K562 (cell line): ENCODE data around the gene DNM1. TPM values are rescaled to one million over a fixed set of nuclear protein-coding genes. Genes with fewer than 3 reads are reported as not detected.

Experiments
- ATAC-seq: fragments of 200-7000 bp; cut with Tn5 transposase; 3 replicates; pipeline ENCODE4 v1.9.1; 2020; ENCODE audit warnings: moderate library complexity
- BruUV-seq: library from RNA; stranded (reverse); fragments of 400-500 nt; replicated peaks from 2 replicates; lab custom pipeline; 2021; lab: Mats Ljungman, UMichigan
- CTCF ChIA-PET: fragments of 300-600 bp; formaldehyde crosslinking; extraction: SDS; loops from one replicate; lab custom pipeline; 2021; ENCODE audit warnings: low intra/inter-chr PET ratio; lab: Yijun Ruan, JAX
- POLR2A ChIA-PET: fragments of 300-600, 350-650 bp; sonication (Branson Sonifier 250); formaldehyde crosslinking; extraction: SDS; loops from one replicate; lab custom pipeline; 2021; ENCODE audit warnings: antibody characterized with exemption, inconsistent platforms; lab: Yijun Ruan, JAX
- DNase-seq, 4 experiments: peaks; one replicate each; pipeline versions ENCODE4 v3.0.0 to v3.0.0-alpha.2; 2011 to 2018; ENCODE audit warnings: low spot score in 3 of 4, mixed read lengths in 3 of 4; ENCODE audit errors: extremely low read depth in 1 of 4
- FAIRE-seq: peaks from 2 replicates; lab custom pipeline; 2011; peaks lifted over from hg19 to GRCh38; lab: Jason Lieb, UNC
- H2AFZ ChIP-seq: 2 replicates; pipeline ENCODE4 v1.6.0; 2011; ENCODE audit warnings: low read depth, low read length, control low read depth, inconsistent platforms
- H3K27ac ChIP-seq: fragments of 200-600 bp; 3 replicates; pipeline ENCODE4 v1.8.0; 2011; ENCODE audit warnings: low read depth, mild to moderate bottlenecking, control low read depth, inconsistent platforms, low read length, moderate library complexity, mixed read lengths; ENCODE audit errors: extremely low read depth
- H3K27me3 ChIP-seq, 2 experiments: fragments of 300-600 bp in 1 of 2; 2 replicates in 1 of 2; 3 replicates in 1 of 2; pipeline versions ENCODE4 v1.6.0 to v1.8.0; 2011; ENCODE audit warnings: inconsistent platforms in 2 of 2, low read length in 2 of 2, mild to moderate bottlenecking in 1 of 2, mixed read lengths in 1 of 2, moderate library complexity in 1 of 2; ENCODE audit not compliant: control insufficient read depth in 2 of 2, insufficient read depth in 2 of 2
- H3K36me3 ChIP-seq: fragments of 300-600 bp; 3 replicates; pipeline ENCODE4 v1.8.0; 2011; ENCODE audit warnings: mild to moderate bottlenecking, low read length, inconsistent platforms; ENCODE audit not compliant: control insufficient read depth, insufficient read depth
- H3K4me1 ChIP-seq, 2 experiments: fragments of 200-600 bp in 1 of 2; replicated peaks in 1 of 2; 2 replicates in 1 of 2; 3 replicates in 1 of 2; pipeline versions ENCODE4 v1.5.1 to v1.8.0; 2011; ENCODE audit warnings: inconsistent platforms in 2 of 2, low read length in 2 of 2, mild to moderate bottlenecking in 1 of 2, mixed read lengths in 1 of 2, moderate library complexity in 1 of 2; ENCODE audit not compliant: control insufficient read depth in 2 of 2, insufficient read depth in 2 of 2
- H3K4me2 ChIP-seq: 2 replicates; pipeline ENCODE4 v1.6.1; 2011; ENCODE audit warnings: low read length, control low read depth, inconsistent platforms, mixed read lengths; ENCODE audit not compliant: insufficient read depth
- H3K4me3 ChIP-seq: fragments of 200-600 bp; sonication (generic), shearing (Covaris generic); 2 replicates; pipeline ENCODE4 v1.5.1; 2016; ENCODE audit warnings: control low read depth, inconsistent platforms
- H3K79me2 ChIP-seq: fragments of 200-600 bp; 3 replicates; pipeline ENCODE4 v1.8.0; 2011; ENCODE audit warnings: low read length, inconsistent platforms; ENCODE audit not compliant: control insufficient read depth, insufficient read depth
- H3K9ac ChIP-seq, 2 experiments: 2 replicates each; pipeline versions ENCODE4 v1.6.0 to v1.6.1; 2011; ENCODE audit warnings: low read depth in 2 of 2, low read length in 2 of 2, control low read depth in 1 of 2, inconsistent platforms in 1 of 2, mild to moderate bottlenecking in 1 of 2, mixed read lengths in 1 of 2; ENCODE audit not compliant: insufficient read depth in 1 of 2
- H3K9me1 ChIP-seq: one replicate; pipeline ENCODE4 v1.6.0; 2011; ENCODE audit warnings: inconsistent platforms, mild to moderate bottlenecking, low read length, moderate library complexity; ENCODE audit not compliant: control insufficient read depth, insufficient read depth
- H3K9me3 ChIP-seq: replicated peaks from 2 replicates; pipeline ENCODE4 v1.5.1; 2011; ENCODE audit warnings: low read depth, low read length, inconsistent platforms; ENCODE audit not compliant: control insufficient read depth, insufficient read depth
- H4K20me1 ChIP-seq: replicated peaks from 2 replicates; pipeline ENCODE4 v1.6.1; 2011; ENCODE audit warnings: low read length, inconsistent platforms, mixed read lengths; ENCODE audit not compliant: control insufficient read depth, insufficient read depth
- CHD2 ChIP-seq: IDR thresholded peaks from 2 replicates; pipeline ENCODE4 v1.6.1; 2011; ENCODE audit warnings: low read depth, low read length
- CREB1 ChIP-seq, 2 experiments: sonication (generic) in 1 of 2; formaldehyde crosslinking in 1 of 2; IDR thresholded peaks; 2 replicates each; pipeline versions ENCODE4 v1.6.1 to v1.8.0; 2012 to 2022; ENCODE audit warnings: inconsistent platforms in 1 of 2, mild to moderate bottlenecking in 1 of 2, missing genetic modification reagents in 1 of 2, moderate library complexity in 1 of 2
- FOXK2 ChIP-seq, 2 experiments: fragments of 450-650 bp; IDR thresholded peaks in 1 of 2; conservative IDR thresholded peaks in 1 of 2; 2 replicates each; pipeline ENCODE4 v1.6.1; 2016; ENCODE audit warnings: low read depth in 2 of 2, mild to moderate bottlenecking in 1 of 2
- HNRNPLL ChIP-seq: fragments of 200-400 bp; formaldehyde crosslinking; IDR thresholded peaks from 2 replicates; pipeline ENCODE4 v1.6.1; 2017; ENCODE audit warnings: low read length, low read depth, mild to moderate bottlenecking; ENCODE audit not compliant: poor library complexity, severe bottlenecking
- PRPF4 ChIP-seq: fragments of 200-400 bp; formaldehyde crosslinking; IDR thresholded peaks from one replicate; pipeline ENCODE4 v1.6.1; 2017; ENCODE audit warnings: low read length, low read depth, mild to moderate bottlenecking; ENCODE audit not compliant: insufficient read depth, poor library complexity, severe bottlenecking
- RBFOX2 ChIP-seq: fragments of 200-400 bp; formaldehyde crosslinking; IDR thresholded peaks from 2 replicates; pipeline ENCODE4 v1.6.1; 2017; ENCODE audit warnings: low read depth, mild to moderate bottlenecking, low read length, moderate library complexity
- RBM22 ChIP-seq: fragments of 200-400 bp; formaldehyde crosslinking; IDR thresholded peaks from 2 replicates; pipeline ENCODE4 v1.6.1; 2018; ENCODE audit warnings: low read length, low read depth; ENCODE audit not compliant: poor library complexity, severe bottlenecking
- SIN3B ChIP-seq: fragments of 450-650 bp; IDR thresholded peaks from 2 replicates; pipeline ENCODE4 v1.6.1; 2017; ENCODE audit warnings: low read depth, mild to moderate bottlenecking, moderate library complexity
- SMARCA5 ChIP-seq: fragments of 450-650 bp; IDR thresholded peaks from 2 replicates; pipeline ENCODE4 v1.6.1; 2016
- TRIM24 ChIP-seq, 2 experiments: fragments of 450-650 bp; IDR thresholded peaks; 2 replicates each; pipeline ENCODE4 v1.6.1; 2016
- WGBS: fragments of 100-300 bp; shearing (Covaris generic); methylation state at CpG from one replicate; pipeline ENCODE4 v1.1.6; 2016; ENCODE audit warnings: low coverage, mixed read lengths; ENCODE audit not compliant: insufficient coverage; ENCODE audit errors: missing lambda C conversion rate; 5-methylcytosine and 5-hydroxymethylcytosine counted together
- in situ Hi-C: fragments of 300-500 bp; cut with MboI; formaldehyde crosslinking; loops from 4 replicates; pipeline ENCODE4 v1.15.0; 2018; ENCODE audit warnings: inconsistent platforms, mixed read lengths
- intact Hi-C: fragments of 100-400 bp; cut with micrococcal nuclease; formaldehyde crosslinking; loops from 2 replicates; pipeline ENCODE4 v1.14.2; 2022
- polyA plus RNA-seq, 8 experiments: library from polyadenylated mRNA; depleted of rRNA in 4 of 8; stranded (reverse) in 5 of 8; unstranded in 3 of 8; fragments of >200 nt; fragmentation: Nextera tagmentation in 2 of 8; fragmentation: Illumina TruSeq in 1 of 8; extraction: Ambion mirVana in 2 of 8; extraction: Trizol in 1 of 8; gene quantifications; 2 replicates each; pipeline versions ENCODE4 v1.2.1 to v1.2.3, GENCODE V29; 2011 to 2014; ENCODE audit warnings: inconsistent platforms in 1 of 8, missing spikeins in 1 of 8
- total RNA-seq, 7 experiments: library from RNA; depleted of rRNA in 6 of 7; stranded (reverse); fragments of >200 nt in 6 of 7; fragmentation: Illumina TruSeq in 2 of 7; extraction: Trizol in 2 of 7; gene quantifications; 2 replicates each; pipeline versions ENCODE4 v1.2.1 to v1.2.3, GENCODE V29; 2011 to 2021; ENCODE audit warnings: low replicate concordance in 1 of 7
- TF ChIP-seq, protein P1 (sequence below): fragments of 200-800 bp; sonication (Bioruptor generic); IDR thresholded peaks from 2 replicates; pipeline ENCODE4 v1.6.1; 2016; ENCODE audit warnings: missing genetic modification characterization, missing compliant biosample characterization
- TF ChIP-seq, protein P2 (sequence below): sonication (generic); formaldehyde crosslinking; IDR thresholded peaks from 2 replicates; pipeline ENCODE4 v1.8.0; 2022; ENCODE audit warnings: mild to moderate bottlenecking, missing genetic modification reagents

The DNM1 gene
- total and polyA plus RNA-seq, 9 of the 15 experiments (the other 6 are each of a cell fraction or from before 2014, with no cell fraction given) = 0.39 to 23.1 (median 9.1) TPM

DNA sequence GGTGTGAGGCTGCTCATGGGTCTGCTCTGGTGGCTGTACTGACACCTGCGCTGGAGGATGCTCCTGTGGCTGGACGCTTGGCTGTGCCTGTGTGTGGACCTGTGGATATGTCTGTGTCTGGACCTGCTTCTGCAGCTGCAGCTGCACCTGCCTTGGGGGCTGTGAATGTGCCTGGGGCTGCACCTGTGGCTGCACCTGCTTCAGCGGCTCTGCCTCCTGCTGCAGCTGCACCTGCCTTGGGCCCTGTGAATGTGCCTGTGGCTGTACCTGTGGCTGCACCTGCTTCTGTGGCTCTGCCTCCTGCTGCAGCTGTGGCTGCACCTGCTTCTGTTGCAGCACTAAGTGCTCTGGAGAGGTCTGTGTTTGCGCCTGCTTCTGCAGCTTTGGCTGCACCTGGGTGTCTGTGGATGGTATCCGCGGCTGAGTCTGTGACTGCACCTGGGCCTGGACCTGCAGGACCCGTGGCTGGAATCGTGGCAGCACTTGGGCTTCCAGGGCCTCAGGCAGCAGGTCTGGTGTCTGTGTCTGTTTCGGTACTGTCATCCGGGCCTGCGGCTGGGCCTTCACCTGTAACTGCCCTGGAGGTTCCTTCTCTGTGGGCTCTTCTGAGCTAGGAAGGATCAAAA is 24.3 kb upstream of the DNM1 start:
- peaks cover 87% of the 10 kb centered on the region for H3K36me3 ChIP-seq
- H3K4me1 ChIP-seq = peaks cover 0 to 28% of the 10 kb centered on the region in 2 experiments; a peak in 3 of 5 replicates
- FAIRE-seq (no peak), ATAC-seq (no peak), DNase-seq (no peak)
- in situ Hi-C loops (loop anchor here (10.0 kb wide), 1 partner anchor 516 kb away; no protein-coding TSS in a partner anchor), intact Hi-C loops (no loop called here)
- H3K79me2 ChIP-seq = no peaks in the 10 kb centered on the region
- peak overlapping the region in 1 of 2 experiments; percentile 69; a peak in 2 of 4 replicates for H3K9ac ChIP-seq
- POLR2A ChIA-PET = interaction anchor here (0.9 to 12.6 kb wide), 5 partner anchors 9 to 40 kb away, joined by 4 to 155 read pairs (median 5); partner anchors contain the start of genes BBLN and CIZ1
- H3K9me1 ChIP-seq = no peaks in the 10 kb centered on the region
- H3K27ac ChIP-seq = no peak overlapping the region
- H3K4me3 ChIP-seq = no peak overlapping the region
- BruUV-seq = TSS peak; percentile 49
- WGBS = 97% methylated on average over 11 of the region's 11 CpGs
- H3K27me3 ChIP-seq = no peaks in the 10 kb centered on the region
- H2AFZ ChIP-seq = no peak overlapping the region
- H3K9me3 ChIP-seq = no peaks in the 10 kb centered on the region
- CTCF ChIA-PET = no interaction called here
- no peak overlapping the region for H3K4me2 ChIP-seq
- peaks cover 3% of the 10 kb centered on the region; the same call in 1 of the 2 replicates for H4K20me1 ChIP-seq
- TF ChIP-seq SIN3B = no peak
- no peak for TF ChIP-seq CHD2
- TF ChIP-seq PRPF4 = no peak
- peak in 1 of 2 experiments; percentile 30; a peak in 1 of 4 replicates for TF ChIP-seq TRIM24 (IDR thresholded peaks at IDR 0.05)
- TF ChIP-seq RBFOX2 = peak; percentile 58
- TF ChIP-seq FOXK2 (conservative IDR thresholded peaks at IDR 0.05 in 1 of 2, IDR thresholded peaks at IDR 0.05 in 1 of 2; ENCODE audit: low read depth in 2 of 2) = no peak
- TF ChIP-seq SMARCA5 = peak; percentile 53; the same call in 1 of the 2 replicates
- peak; percentile 68 for TF ChIP-seq RBM22
- TF ChIP-seq, protein P1, sequence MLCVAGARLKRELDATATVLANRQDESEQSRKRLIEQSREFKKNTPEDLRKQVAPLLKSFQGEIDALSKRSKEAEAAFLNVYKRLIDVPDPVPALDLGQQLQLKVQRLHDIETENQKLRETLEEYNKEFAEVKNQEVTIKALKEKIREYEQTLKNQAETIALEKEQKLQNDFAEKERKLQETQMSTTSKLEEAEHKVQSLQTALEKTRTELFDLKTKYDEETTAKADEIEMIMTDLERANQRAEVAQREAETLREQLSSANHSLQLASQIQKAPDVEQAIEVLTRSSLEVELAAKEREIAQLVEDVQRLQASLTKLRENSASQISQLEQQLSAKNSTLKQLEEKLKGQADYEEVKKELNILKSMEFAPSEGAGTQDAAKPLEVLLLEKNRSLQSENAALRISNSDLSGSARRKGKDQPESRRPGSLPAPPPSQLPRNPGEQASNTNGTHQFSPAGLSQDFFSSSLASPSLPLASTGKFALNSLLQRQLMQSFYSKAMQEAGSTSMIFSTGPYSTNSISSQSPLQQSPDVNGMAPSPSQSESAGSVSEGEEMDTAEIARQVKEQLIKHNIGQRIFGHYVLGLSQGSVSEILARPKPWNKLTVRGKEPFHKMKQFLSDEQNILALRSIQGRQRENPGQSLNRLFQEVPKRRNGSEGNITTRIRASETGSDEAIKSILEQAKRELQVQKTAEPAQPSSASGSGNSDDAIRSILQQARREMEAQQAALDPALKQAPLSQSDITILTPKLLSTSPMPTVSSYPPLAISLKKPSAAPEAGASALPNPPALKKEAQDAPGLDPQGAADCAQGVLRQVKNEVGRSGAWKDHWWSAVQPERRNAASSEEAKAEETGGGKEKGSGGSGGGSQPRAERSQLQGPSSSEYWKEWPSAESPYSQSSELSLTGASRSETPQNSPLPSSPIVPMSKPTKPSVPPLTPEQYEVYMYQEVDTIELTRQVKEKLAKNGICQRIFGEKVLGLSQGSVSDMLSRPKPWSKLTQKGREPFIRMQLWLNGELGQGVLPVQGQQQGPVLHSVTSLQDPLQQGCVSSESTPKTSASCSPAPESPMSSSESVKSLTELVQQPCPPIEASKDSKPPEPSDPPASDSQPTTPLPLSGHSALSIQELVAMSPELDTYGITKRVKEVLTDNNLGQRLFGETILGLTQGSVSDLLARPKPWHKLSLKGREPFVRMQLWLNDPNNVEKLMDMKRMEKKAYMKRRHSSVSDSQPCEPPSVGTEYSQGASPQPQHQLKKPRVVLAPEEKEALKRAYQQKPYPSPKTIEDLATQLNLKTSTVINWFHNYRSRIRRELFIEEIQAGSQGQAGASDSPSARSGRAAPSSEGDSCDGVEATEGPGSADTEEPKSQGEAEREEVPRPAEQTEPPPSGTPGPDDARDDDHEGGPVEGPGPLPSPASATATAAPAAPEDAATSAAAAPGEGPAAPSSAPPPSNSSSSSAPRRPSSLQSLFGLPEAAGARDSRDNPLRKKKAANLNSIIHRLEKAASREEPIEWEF = no peak
- TF ChIP-seq HNRNPLL = no peak
- TF ChIP-seq, protein P2, sequence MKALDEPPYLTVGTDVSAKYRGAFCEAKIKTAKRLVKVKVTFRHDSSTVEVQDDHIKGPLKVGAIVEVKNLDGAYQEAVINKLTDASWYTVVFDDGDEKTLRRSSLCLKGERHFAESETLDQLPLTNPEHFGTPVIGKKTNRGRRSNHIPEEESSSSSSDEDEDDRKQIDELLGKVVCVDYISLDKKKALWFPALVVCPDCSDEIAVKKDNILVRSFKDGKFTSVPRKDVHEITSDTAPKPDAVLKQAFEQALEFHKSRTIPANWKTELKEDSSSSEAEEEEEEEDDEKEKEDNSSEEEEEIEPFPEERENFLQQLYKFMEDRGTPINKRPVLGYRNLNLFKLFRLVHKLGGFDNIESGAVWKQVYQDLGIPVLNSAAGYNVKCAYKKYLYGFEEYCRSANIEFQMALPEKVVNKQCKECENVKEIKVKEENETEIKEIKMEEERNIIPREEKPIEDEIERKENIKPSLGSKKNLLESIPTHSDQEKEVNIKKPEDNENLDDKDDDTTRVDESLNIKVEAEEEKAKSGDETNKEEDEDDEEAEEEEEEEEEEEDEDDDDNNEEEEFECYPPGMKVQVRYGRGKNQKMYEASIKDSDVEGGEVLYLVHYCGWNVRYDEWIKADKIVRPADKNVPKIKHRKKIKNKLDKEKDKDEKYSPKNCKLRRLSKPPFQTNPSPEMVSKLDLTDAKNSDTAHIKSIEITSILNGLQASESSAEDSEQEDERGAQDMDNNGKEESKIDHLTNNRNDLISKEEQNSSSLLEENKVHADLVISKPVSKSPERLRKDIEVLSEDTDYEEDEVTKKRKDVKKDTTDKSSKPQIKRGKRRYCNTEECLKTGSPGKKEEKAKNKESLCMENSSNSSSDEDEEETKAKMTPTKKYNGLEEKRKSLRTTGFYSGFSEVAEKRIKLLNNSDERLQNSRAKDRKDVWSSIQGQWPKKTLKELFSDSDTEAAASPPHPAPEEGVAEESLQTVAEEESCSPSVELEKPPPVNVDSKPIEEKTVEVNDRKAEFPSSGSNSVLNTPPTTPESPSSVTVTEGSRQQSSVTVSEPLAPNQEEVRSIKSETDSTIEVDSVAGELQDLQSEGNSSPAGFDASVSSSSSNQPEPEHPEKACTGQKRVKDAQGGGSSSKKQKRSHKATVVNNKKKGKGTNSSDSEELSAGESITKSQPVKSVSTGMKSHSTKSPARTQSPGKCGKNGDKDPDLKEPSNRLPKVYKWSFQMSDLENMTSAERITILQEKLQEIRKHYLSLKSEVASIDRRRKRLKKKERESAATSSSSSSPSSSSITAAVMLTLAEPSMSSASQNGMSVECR = no peak
- no peak for TF ChIP-seq CREB1 (IDR thresholded peaks at IDR 0.05)
- TF ChIP-seq CREB1 (CRISPR knock-in tag; IDR thresholded peaks at IDR 0.05) = no peak
